GM20000 (cell line): ENCODE measurements around the gene CNPY1.
"Not testable (repeated sequence)": the region's sequence is repeated elsewhere in the genome, so short reads cannot be mapped to it uniquely, and the experiment has no call there.

Experiments used
- DNase-seq: peaks from one replicate; pipeline ENCODE4 v3.0.0; 2012; ENCODE audit warnings: low spot score
- CTCF ChIP-seq: IDR thresholded peaks from 2 replicates; pipeline ENCODE4 v1.5.1; 2012; ENCODE audit warnings: mild to moderate bottlenecking, control low read depth; ENCODE audit errors: extremely low read depth, missing control alignments

The CNPY1 gene

GRCh38 chr7:155546449-155546848, at the start of gene CNPY1:
CNPY1 (minus strand) TSS chr7:155546559; CDS start chr7:155545929, 630 bp downstream.
- DNase-seq: not testable (repeated sequence)

GRCh38 chr7:155594961-155595366, 48.6 kb upstream of the CNPY1 start:
- TF ChIP-seq CTCF: no peak
- DNase-seq: no peak

- no peak for TF ChIP-seq CTCF
- DNase-seq: no peak
Observed at GRCh38 chr7:155594163-155594732, 47.9 kb upstream of the CNPY1 start.

GRCh38 chr7:155593461-155594162, 47.3 kb upstream of the CNPY1 start:
- TF ChIP-seq CTCF: no peak
- DNase-seq: no peak

GRCh38 chr7:155591055-155591775, 44.9 kb upstream of the CNPY1 start:
- DNase-seq: no peak
- no peak for TF ChIP-seq CTCF

GRCh38 chr7:155590215-155591018, 44.1 kb upstream of the CNPY1 start:
- no peak for TF ChIP-seq CTCF
- no peak for DNase-seq

GRCh38 chr7:155589001-155589980, 42.9 kb upstream of the CNPY1 start:
- TF ChIP-seq CTCF: no peak
- DNase-seq: no peak
